Peyer's patch (tissue), 4 donors: ENCODE measurements around the gene TEAD1.

ENCODE experiments used
- CTCF ChIP-seq, 6 experiments: fragments of 450-650 bp in 4 of 6; fragments of 200-600 bp in 2 of 6; sonication (generic) in 1 of 6; IDR thresholded peaks; one replicate each; pipeline ENCODE4 v1.5.1; 2017 to 2019; ENCODE audit warnings: antibody characterized with exemption in 6 of 6, mild to moderate bottlenecking in 3 of 6, moderate library complexity in 1 of 6
- POLR2A ChIP-seq, 2 donors: fragments of 450-650 bp; IDR thresholded peaks; one replicate each; pipeline ENCODE4 v1.5.1; 2017; ENCODE audit warnings: antibody characterized with exemption in 2 of 2, mild to moderate bottlenecking in 2 of 2, moderate library complexity in 2 of 2

- no peak for TF ChIP-seq CTCF (IDR thresholded peaks at IDR 0.05)
- no peak for TF ChIP-seq POLR2A (IDR thresholded peaks at IDR 0.05)
Measured at GRCh38 chr11:12792590-12792989, 118.4 kb downstream of the TEAD1 start.
